Globus pallidus (tissue), 1 donor: ENCODE data around the gene CD55.

ENCODE experiments used
- DNase-seq: peaks from one replicate; pipeline ENCODE4 v3.0.0-alpha.2; 2015; ENCODE audit warnings: low spot score

CD55 gene

GRCh38 chr1:207362962-207363860 lies 41.7 kb downstream of the CD55 start:
- no peak for DNase-seq

GRCh38 chr1:207363871-207364270 lies 42.4 kb downstream of the CD55 start:
- no peak for DNase-seq

GRCh38 chr1:207364614-207365013 lies 43.1 kb downstream of the CD55 start:
- DNase-seq, result no peak

GRCh38 chr1:207365063-207365462 lies 43.6 kb downstream of the CD55 start:
- DNase-seq, result no peak

- DNase-seq, result no peak
Measured at GRCh38 chr1:207366022-207366421, 44.5 kb downstream of the CD55 start.

GRCh38 chr1:207388721-207389120 lies 67.2 kb downstream of the CD55 start:
- no peak for DNase-seq

- DNase-seq, result no peak
Measured at GRCh38 chr1:207389728-207390464, 68.4 kb downstream of the CD55 start.

GRCh38 chr1:207393610-207394009 lies 72.1 kb downstream of the CD55 start:
- DNase-seq, result no peak

GRCh38 chr1:207396168-207396746 lies 74.8 kb downstream of the CD55 start:
- DNase-seq, result no peak

- DNase-seq, result no peak
Measured at GRCh38 chr1:207397525-207397926, 76.0 kb downstream of the CD55 start.

GRCh38 chr1:207398986-207399385 lies 77.5 kb downstream of the CD55 start:
- peak; percentile 72 for DNase-seq

GRCh38 chr1:207401578-207401977 lies 80.1 kb downstream of the CD55 start:
- DNase-seq, result no peak

- DNase-seq, result peak; percentile 84
Measured at GRCh38 chr1:207402744-207403143, 81.3 kb downstream of the CD55 start.

- DNase-seq, result peak; percentile 83
Measured at GRCh38 chr1:207404849-207405525, 83.5 kb downstream of the CD55 start.

- no peak for DNase-seq
Measured at GRCh38 chr1:207405814-207406213, 84.3 kb downstream of the CD55 start.

GRCh38 chr1:207407655-207408260 lies 86.3 kb downstream of the CD55 start:
- no peak for DNase-seq
